Caco-2 (cell line): ENCODE measurements around the gene VRTN. TPM values are rescaled to one million over a fixed set of nuclear protein-coding genes. Genes with fewer than 3 reads are reported as not detected.

Experiments
- BruUV-seq: library from RNA; stranded (reverse); fragments of 400-500 nt; replicated peaks from 2 replicates; lab custom pipeline; 2021; lab: Mats Ljungman, UMichigan
- CTCF ChIA-PET: fragments of 300-600 bp; sonication (Branson Sonifier 250); formaldehyde crosslinking; loops from one replicate; lab custom pipeline; 2022; ENCODE audit warnings: antibody characterized with exemption; lab: Charles Lee
- POLR2A ChIA-PET: fragments of 300-600 bp; sonication (Branson Sonifier 250); formaldehyde crosslinking; loops from one replicate; lab custom pipeline; 2022; ENCODE audit warnings: antibody characterized with exemption; lab: Charles Lee
- DNase-seq, 2 experiments: peaks; one replicate each; pipeline versions ENCODE4 v3.0.0 to v3.0.0-alpha.2; 2020 to 2022
- H3K27me3 ChIP-seq: replicated peaks from 2 replicates; pipeline ENCODE4 v1.6.0; 2011; ENCODE audit warnings: low read length; ENCODE audit not compliant: control insufficient read depth, insufficient read depth
- H3K36me3 ChIP-seq: 2 replicates; pipeline ENCODE4 v1.5.1; 2011; ENCODE audit warnings: low read length; ENCODE audit not compliant: control insufficient read depth, insufficient read depth
- H3K4me1 ChIP-seq: fragments of 250-450 bp; sonication (Bioruptor Pico); 2 replicates; pipeline ENCODE4 v1.5.1; 2020; ENCODE audit warnings: mild to moderate bottlenecking
- H3K4me3 ChIP-seq: 2 replicates; pipeline ENCODE4 v1.5.1; 2011; ENCODE audit warnings: low read depth, mild to moderate bottlenecking, control low read depth, low read length
- H3K9me3 ChIP-seq: fragments of 250-450 bp; sonication (Bioruptor Pico); 2 replicates; pipeline ENCODE4 v1.5.1; 2020; ENCODE audit warnings: mild to moderate bottlenecking, moderate library complexity
- H3K27ac Mint-ChIP-seq: one replicate; pipeline ENCODE4 v1.8.0; 2022; ENCODE audit warnings: mixed read lengths; ENCODE audit not compliant: unreplicated experiment
- H3K27me3 Mint-ChIP-seq: one replicate; pipeline ENCODE4 v1.8.0; 2022; ENCODE audit warnings: mixed read lengths; ENCODE audit not compliant: insufficient read depth, unreplicated experiment
- H3K36me3 Mint-ChIP-seq: one replicate; pipeline ENCODE4 v1.8.0; 2022; ENCODE audit warnings: mild to moderate bottlenecking, mixed read lengths; ENCODE audit not compliant: insufficient read depth, unreplicated experiment
- H3K4me1 Mint-ChIP-seq: one replicate; pipeline ENCODE4 v1.8.0; 2022; ENCODE audit warnings: low read depth, mixed read lengths; ENCODE audit not compliant: unreplicated experiment
- H3K4me3 Mint-ChIP-seq: one replicate; pipeline ENCODE4 v1.8.0; 2022; ENCODE audit warnings: mild to moderate bottlenecking, moderate library complexity, mixed read lengths; ENCODE audit not compliant: unreplicated experiment
- H3K9me3 Mint-ChIP-seq: one replicate; pipeline ENCODE4 v1.8.0; 2022; ENCODE audit warnings: mixed read lengths; ENCODE audit not compliant: unreplicated experiment
- intact Hi-C: fragments of 100-400 bp; cut with micrococcal nuclease; formaldehyde crosslinking; loops from one replicate; pipeline ENCODE4 v1.10.0; 2022; ENCODE audit not compliant: unreplicated experiment
- total RNA-seq: library from RNA; stranded (reverse); gene quantifications from 2 replicates; pipeline ENCODE4 v1.2.3, GENCODE V29; 2022
- TF ChIP-seq, protein P1 (sequence below), 2 experiments: fragments of 200-600 bp in 1 of 2; IDR thresholded peaks; 1 replicate in 1 of 2; 2 replicates in 1 of 2; pipeline versions ENCODE4 v1.5.1 to v1.8.0; 2011 to 2022; ENCODE audit warnings: antibody characterized with exemption in 1 of 2, control low read depth in 1 of 2, inconsistent platforms in 1 of 2, low read depth in 1 of 2, low read length in 1 of 2, mild to moderate bottlenecking in 1 of 2, moderate library complexity in 1 of 2; ENCODE audit not compliant: insufficient read depth in 1 of 2, severe bottlenecking in 1 of 2, unreplicated experiment in 1 of 2

The VRTN gene
- total RNA-seq, 1 experiment from 2014 or later = 1.7 TPM

DNA sequence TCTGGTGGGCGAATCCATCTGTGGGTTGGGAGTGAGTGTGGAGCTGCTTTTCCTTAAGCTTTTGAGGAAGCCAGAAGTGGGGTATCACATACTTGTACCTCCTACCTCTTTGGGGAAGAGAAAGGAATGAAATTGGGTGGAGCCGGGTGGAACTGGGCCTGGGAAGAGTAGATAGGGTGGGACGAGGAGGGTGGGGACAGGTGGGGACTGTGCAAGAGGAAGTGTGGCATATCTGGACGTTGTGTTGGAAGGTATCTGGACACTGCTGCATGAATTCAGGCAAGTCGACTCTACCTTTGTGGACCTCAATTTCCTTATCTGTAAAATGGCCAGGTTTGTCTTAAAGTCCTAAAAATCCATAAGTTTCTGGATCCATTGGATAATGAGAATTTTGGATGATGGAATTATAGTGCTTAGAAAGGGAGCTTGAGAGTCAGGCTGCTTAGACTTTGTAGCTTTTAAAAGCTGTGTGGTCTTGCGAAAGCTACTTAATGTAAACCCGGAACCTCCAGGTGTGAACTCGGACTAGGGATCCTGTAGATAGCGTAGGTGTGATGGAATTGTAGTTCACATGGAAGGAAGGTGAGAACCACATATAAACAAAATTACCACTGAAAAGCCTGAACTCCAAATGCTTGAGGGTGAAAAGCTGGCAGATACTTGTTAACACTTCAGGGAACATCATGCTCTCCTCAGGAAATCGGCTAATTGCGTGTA lies 2.1 kb downstream of the VRTN start:
- Mint-ChIP-seq H3K27ac (peak overlapping the region; percentile 84), H3K9me3 (no peaks in the 10 kb centered on the region), H3K4me1 (peaks cover 33% of the 10 kb centered on the region), H3K4me3 (peak overlapping the region; percentile 65), H3K36me3 (no peaks in the 10 kb centered on the region), H3K27me3 (no peaks in the 10 kb centered on the region)
- TF ChIP-seq, protein P1, sequence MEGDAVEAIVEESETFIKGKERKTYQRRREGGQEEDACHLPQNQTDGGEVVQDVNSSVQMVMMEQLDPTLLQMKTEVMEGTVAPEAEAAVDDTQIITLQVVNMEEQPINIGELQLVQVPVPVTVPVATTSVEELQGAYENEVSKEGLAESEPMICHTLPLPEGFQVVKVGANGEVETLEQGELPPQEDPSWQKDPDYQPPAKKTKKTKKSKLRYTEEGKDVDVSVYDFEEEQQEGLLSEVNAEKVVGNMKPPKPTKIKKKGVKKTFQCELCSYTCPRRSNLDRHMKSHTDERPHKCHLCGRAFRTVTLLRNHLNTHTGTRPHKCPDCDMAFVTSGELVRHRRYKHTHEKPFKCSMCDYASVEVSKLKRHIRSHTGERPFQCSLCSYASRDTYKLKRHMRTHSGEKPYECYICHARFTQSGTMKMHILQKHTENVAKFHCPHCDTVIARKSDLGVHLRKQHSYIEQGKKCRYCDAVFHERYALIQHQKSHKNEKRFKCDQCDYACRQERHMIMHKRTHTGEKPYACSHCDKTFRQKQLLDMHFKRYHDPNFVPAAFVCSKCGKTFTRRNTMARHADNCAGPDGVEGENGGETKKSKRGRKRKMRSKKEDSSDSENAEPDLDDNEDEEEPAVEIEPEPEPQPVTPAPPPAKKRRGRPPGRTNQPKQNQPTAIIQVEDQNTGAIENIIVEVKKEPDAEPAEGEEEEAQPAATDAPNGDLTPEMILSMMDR (IDR thresholded peaks at IDR 0.05; ENCODE audit: insufficient read depth in 1 of 2, low read depth in 1 of 2, low read length in 1 of 2, severe bottlenecking in 1 of 2, unreplicated experiment in 1 of 2) = no peak
- Histone ChIP-seq H3K9me3 (no peaks in the 10 kb centered on the region), H3K4me1 (peaks cover 50% of the 10 kb centered on the region), H3K36me3 (no peaks in the 10 kb centered on the region), H3K4me3 (no peak overlapping the region), H3K27me3 (no peaks in the 10 kb centered on the region)
- intact Hi-C loops = no loop called here
- CTCF ChIA-PET = interaction anchor here (1.0 to 1.7 kb wide), 4 partner anchors 9 to 150 kb away, joined by 3 to 8 read pairs (median 3); partner anchors contain the start of gene ABCD4
- DNase-seq = peak in 1 of 2 experiments; percentile 23
- BruUV-seq = TSS peak; percentile 63
- POLR2A ChIA-PET = interaction anchor here (0.9 to 1.2 kb wide), 2 partner anchors 24 to 48 kb away, joined by 3 to 5 read pairs; partner anchors contain the start of gene ABCD4

DNA sequence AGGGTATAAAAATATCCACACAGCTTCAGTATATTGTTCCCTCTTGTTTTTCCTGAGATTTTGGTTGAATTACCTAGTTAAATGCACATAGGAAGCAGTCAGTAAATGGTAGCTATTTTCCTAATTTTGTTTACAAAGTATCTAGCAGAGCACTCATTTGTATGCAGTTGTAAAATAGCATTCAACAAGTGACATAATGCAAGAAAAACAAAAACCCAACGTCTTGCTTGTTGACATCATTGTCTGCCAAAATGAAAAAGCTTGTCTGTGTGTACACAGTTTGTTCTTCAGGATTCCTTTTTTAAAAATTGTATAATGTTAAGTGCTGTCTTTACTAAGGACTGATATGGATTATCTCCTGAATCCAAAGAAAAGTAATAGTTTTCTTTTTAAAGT lies 2.7 kb downstream of the VRTN start:
- Histone ChIP-seq H3K9me3 (no peaks in the 10 kb centered on the region), H3K4me3 (no peak overlapping the region), H3K36me3 (no peaks in the 10 kb centered on the region), H3K4me1 (peaks cover 50% of the 10 kb centered on the region), H3K27me3 (no peaks in the 10 kb centered on the region)
- intact Hi-C loops = no loop called here
- no TSS peak for BruUV-seq
- no peaks in the 10 kb centered on the region for H3K27me3 Mint-ChIP-seq
- H3K4me1 Mint-ChIP-seq = peaks cover 33% of the 10 kb centered on the region
- H3K9me3 Mint-ChIP-seq = no peaks in the 10 kb centered on the region
- H3K4me3 Mint-ChIP-seq = peak overlapping the region; percentile 65
- H3K36me3 Mint-ChIP-seq = no peaks in the 10 kb centered on the region
- POLR2A ChIA-PET = interaction anchor here (0.6 kb wide), 1 partner anchor 661 kb away, joined by 4 read pairs; no protein-coding TSS in a partner anchor
- CTCF ChIA-PET = interaction anchor here (1.5 to 1.7 kb wide), 2 partner anchors 10 to 48 kb away, joined by 3 to 8 read pairs; partner anchors contain the start of gene ABCD4
- TF ChIP-seq, protein P1 (IDR thresholded peaks at IDR 0.05; ENCODE audit: insufficient read depth in 1 of 2, low read depth in 1 of 2, low read length in 1 of 2, severe bottlenecking in 1 of 2, unreplicated experiment in 1 of 2) = no peak
- peak overlapping the region; percentile 84 for H3K27ac Mint-ChIP-seq
- DNase-seq = no peak

DNA sequence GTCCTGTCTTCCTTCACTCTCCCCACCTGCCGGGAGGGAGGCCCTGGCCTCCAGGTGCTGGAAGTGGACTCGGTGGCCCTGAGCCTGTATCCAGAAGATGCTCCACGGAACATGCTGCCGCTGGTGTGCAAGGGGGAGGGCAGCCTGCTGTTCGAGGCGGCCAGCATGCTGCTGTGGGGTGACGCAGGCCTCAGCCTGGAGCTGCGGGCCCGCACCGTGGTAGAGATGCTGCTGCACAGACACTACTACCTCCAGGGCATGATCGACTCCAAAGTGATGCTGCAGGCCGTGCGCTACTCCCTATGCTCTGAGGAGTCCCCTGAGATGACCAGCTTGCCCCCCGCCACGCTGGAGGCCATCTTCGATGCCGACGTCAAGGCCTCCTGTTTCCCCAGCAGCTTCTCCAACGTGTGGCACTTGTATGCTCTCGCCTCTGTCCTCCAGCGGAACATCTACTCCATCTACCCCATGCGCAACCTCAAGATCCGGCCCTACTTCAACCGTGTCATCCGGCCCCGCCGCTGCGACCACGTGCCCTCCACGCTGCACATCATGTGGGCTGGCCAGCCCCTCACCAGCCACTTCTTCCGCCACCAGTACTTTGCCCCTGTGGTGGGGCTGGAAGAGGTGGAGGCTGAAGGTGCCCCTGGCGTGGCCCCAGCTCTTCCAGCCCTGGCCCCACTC lies 8.8 kb downstream of the VRTN start:
- Mint-ChIP-seq H3K4me3 (no peak overlapping the region), H3K4me1 (no peaks in the 10 kb centered on the region), H3K9me3 (no peaks in the 10 kb centered on the region), H3K27ac (no peak overlapping the region), H3K27me3 (no peaks in the 10 kb centered on the region), H3K36me3 (no peaks in the 10 kb centered on the region)
- Histone ChIP-seq H3K36me3 (no peaks in the 10 kb centered on the region), H3K27me3 (no peaks in the 10 kb centered on the region), H3K4me3 (no peak overlapping the region), H3K9me3 (no peaks in the 10 kb centered on the region), H3K4me1 (0 out of 2 replicates have a peak, but pooled peaks cover 4% of the 10 kb centered on the region)
- no TSS peak for BruUV-seq
- TF ChIP-seq, protein P1 (IDR thresholded peaks at IDR 0.05; ENCODE audit: insufficient read depth in 1 of 2, low read depth in 1 of 2, low read length in 1 of 2, severe bottlenecking in 1 of 2, unreplicated experiment in 1 of 2) = no peak
- ChIA-PET CTCF (no interaction called here), POLR2A (no interaction called here)
- no peak for DNase-seq
- intact Hi-C loops = no loop called here
